ENCODE measurements around the gene HELZ2. TPM values are rescaled to one million over a fixed set of nuclear protein-coding genes. Genes with fewer than 3 reads are reported as not detected.
"Not testable (repeated sequence)": the region's sequence is repeated elsewhere in the genome, so short reads cannot be mapped to it uniquely, and the experiment has no call there.

Gene HELZ2
- total RNA-seq, 1 donor from 2014 or later, result 47.4 TPM

DNA sequence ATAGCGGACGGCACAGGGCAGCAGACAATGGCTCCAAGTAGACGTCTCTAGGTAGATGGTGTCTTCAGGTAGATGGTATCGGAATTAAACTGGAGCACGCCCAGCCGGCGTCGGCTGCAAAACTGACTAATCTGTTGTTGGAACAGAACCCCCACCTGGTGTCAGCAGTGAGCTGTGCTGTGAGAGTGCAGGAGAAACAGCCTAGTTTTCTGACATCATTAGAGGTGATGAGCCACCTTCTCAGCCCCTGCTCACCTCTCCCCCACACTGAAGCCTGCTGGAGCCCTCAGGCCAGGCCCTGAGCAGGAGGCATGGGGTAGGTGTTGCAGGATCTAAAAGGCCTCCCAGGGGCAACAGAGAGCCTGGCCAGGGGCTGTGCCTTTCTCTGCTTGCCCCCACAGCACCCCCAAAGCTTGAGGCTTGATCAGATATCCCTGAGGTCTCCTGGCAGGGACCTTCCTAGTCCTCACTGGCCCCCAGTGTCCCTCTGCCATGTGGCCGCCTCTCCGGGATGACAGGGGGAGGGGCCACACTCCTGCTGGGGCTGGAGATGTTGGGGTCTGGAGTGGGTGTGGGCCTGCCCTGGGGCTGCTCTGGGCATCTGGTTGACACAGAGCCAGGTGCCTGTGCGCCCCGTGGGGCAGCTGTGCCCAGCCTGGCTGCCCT is 6.9 kb upstream of the HELZ2 start:
- no peak for DNase-seq (ENCODE audit: low read depth, low spot score)

- no peak for DNase-seq (ENCODE audit: low read depth, low spot score)
These were observed 5.1 kb upstream of the HELZ2 start for GRCh38 chr20:63579017-63579694.

DNA sequence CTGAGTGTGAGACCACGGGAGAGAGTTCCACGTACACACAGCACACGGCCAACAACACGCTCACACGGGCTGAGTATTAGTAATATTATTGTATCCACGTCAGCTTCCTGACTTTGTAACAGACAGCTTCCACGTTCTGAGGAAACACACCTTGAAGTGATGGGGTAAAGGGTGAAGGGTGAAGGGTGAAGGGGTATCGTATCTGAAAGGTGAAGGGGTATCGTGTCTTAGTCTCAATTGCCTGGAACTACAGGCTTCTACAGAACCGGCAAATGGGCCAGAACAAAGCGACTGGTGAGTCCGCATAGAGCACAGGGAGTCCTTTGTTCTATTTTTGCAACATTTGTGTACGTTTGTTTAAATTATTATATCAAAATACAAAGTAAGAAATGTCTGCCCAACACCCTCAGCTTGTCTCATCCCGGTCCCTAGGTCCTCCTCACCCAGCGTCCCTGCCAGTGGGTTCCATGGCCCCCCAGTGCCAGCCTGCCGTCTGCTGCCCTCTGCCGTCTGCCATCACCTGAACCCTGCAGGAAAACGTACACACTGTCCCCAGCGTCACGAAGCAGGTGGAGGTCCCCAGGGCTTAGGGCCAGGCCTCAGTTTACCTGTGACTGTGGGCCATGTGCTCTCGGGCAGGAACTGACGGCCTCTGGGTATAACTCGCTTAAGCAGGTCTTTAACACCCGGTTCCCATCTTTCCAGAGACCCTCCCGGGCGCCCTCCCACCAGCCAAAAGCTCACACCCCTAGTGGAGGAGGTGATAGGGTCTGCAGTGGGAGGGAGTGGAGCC is 4.4 kb upstream of the HELZ2 start:
- DNase-seq (ENCODE audit: low read depth, low spot score), result no peak

DNA sequence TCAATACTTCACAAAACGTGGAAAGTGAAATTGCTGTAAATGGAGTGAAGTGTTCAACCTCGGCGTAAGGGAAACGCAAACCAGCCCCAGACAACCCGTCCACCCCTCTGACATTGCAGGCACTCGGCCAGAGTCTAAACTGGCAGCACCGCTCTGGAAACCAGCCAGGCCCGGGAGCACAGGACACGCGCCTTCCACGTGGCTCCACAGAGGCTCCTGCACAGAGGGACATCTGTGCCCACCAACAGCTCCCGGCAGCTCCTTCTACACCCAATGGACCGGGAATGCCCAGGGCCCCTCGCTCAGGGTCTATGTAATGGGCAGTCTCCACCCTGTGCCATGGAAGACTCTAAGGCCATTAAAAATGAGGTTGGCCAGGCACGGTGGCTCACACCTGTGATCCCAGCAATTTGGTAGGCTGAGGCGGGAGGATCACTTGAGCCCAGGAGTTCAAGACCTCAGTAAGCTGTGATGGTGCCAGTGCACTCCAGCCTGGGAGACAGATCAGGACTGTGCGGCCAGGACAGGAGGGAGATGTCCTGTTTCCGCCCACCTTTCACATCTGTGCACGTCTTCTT is 3.4 kb upstream of the HELZ2 start:
- DNase-seq (ENCODE audit: low read depth, low spot score), result no peak

GRCh38 chr20:63576311-63576710 is 2.3 kb upstream of the HELZ2 start:
- DNase-seq (ENCODE audit: low read depth, low spot score), result no peak

DNA sequence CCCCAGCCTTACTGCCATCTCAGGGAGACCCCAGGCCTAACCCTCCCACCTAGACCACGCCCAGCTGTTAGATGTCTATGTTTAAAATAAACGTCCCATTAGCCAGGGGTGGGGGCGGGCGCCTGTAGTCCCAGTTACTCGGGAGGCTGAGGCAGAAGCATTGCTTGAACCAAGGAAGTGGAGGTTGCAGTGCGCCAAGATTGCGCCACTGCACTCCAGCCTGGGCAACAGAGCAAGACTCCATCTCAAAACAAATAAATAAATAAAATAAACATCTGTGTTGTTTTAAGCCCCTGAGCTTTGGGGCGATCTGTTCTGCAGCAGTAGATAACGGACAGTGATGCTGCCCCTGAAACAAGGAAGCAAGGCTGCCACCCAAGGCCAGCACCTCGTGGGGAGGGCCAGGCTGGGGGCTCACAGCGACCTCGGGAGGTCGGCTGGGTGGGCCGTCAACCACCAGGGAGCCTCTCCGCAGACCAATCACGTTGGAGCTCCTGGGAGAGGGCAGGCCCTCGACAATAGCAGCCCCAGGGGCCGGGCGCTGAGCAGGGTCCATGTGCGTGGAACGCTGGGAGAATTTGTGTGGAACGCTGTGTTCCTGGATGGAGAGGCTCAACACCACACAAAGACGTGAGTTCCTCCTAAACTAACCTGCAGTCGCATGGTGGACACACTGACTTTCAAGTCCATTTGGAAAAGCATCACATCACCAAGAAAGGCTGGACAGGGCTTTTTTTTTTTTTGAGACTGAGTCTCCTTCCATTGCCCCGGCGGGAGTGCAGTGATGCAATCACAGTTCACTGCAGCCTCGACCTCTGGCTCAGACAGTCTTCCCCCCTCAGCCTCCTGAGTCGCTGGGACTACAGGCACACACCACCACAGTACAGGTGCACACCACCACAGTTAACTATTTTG is 1.0 kb upstream of the HELZ2 start:
- no peak for DNase-seq (ENCODE audit: low read depth, low spot score)

GRCh38 chr20:63573647-63574131 is 350 bp downstream of the HELZ2 start:
- DNase-seq (ENCODE audit: low read depth, low spot score), result no peak

- DNase-seq (ENCODE audit: low read depth, low spot score), result no peak
These were observed 1.0 kb downstream of the HELZ2 start for GRCh38 chr20:63572788-63573646.

DNA sequence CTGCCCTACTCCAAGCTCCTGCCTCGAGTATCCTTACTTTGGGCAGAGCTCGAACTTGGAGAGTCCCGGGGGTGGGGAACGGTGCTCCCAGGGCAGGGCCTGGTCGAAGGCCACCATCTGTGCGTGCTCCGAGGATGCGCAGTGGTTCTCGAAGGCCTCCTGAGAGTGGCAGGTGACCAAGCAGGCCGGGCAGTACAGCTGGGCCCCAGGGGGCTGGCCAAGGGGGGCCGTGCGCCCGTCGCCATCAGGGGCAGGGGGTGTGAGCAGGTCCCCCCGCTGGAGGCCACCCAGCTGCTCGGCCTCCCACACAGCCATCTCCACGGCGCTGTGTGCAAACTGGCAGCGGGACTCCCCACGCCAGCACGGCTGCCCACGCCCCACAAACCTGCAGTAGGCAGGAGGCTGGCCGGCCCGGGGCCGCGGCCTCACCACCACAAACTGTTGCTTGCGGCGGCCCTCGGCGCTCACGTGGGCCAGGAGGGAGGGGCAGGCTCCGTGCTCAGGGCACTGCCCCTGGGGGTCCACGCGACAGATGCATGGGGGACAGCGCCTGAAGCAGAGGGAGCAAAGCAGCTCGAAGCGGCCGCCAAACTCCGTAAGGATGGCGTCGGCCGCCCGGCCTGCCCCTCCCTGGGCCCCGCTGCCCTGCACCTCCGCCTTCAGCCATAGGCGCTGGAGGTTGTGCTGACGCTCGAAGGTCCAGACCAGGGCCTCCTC is 1.8 kb downstream of the HELZ2 start:
- DNase-seq (ENCODE audit: low read depth, low spot score), result no peak

DNA sequence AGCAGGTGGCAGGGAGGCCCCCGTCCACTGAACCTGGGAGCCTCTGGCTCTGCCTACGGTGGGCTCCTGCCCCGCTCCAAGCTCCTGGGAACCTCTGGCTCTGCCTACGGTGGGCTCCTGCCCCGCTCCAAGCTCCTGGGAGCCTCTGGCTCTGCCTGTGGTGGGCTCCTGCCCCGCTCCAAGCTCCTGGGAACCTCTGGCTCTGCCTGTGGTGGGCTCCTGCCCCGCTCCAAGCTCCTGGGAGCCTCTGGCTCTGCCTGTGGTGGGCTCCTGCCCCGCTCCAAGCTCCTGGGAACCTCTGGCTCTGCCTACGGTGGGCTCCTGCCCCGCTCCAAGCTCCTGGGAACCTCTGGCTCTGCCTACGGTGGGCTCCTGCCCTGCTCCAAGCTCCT is 3.0 kb downstream of the HELZ2 start:
- DNase-seq (ENCODE audit: low read depth, low spot score), result not testable (repeated sequence)

GRCh38 chr20:63570281-63571086 is 3.6 kb downstream of the HELZ2 start:
- DNase-seq (ENCODE audit: low read depth, low spot score), result no peak

- DNase-seq (ENCODE audit: low read depth, low spot score), result no peak
These were observed 4.8 kb downstream of the HELZ2 start for GRCh38 chr20:63568986-63569949.

GRCh38 chr20:63568170-63568981 is 5.7 kb downstream of the HELZ2 start:
- no peak for DNase-seq (ENCODE audit: low read depth, low spot score)

DNA sequence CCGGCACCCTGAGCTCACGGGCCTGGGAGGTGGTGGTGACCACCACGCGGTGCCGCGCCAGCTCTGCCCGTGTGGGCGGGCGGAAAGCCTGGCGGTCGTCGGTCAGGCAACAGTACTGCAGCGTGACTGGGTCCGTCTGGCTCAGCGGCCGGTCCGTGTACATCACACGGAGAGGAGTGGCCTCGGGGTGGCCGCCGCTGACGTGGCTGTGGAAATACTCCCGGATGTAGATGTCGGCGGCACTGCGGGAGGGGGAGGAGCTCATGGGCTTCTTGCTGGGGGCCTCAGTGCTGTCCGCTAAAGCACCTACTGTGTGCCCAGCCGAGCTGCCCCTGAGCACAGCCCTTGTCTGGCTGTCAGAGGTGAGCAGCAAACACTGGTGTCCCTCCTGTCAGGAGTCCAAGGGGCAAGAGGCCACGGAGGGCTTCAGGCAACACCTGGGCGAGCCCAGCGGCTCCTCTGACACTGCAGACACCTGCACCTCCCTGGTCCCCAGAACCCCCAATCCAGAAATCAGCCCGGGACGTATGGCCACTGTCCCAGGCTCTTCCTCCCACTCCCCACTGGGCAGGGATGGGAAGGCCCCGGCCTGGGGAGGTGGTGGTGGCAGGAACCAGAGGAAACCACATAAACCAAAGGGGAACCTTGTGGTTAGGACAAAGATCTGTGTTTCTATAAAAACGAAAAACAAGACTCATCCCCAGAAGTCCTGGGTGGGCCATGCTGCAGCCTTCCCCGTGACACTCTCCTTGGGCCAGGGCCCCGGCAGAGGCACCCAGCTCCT is 6.5 kb downstream of the HELZ2 start:
- no peak for DNase-seq (ENCODE audit: low read depth, low spot score)

DNA sequence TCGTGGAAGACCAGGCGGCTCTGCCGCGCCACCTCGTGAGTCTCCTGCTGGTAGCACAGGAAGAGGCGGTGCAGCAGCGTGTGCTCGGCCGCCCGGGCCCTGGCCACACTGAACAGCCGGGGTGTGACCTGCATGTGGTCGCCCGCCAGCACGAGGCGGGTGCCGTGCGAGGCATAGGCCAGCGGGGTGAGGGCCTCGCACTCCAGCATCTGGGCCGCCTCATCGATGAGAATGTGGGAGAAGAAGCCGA is 7.0 kb downstream of the HELZ2 start:
- no peak for DNase-seq (ENCODE audit: low read depth, low spot score)

Measured in pulmonary artery endothelial cell (primary cell).